K562 (cell line): ENCODE measurements around the gene DRAXIN. TPM values are rescaled to one million over a fixed set of nuclear protein-coding genes. Genes with fewer than 3 reads are reported as not detected.
A peak's percentile ranks its signal among the peaks of the same experiment; 100 is the strongest.

Source experiments
- ATAC-seq: fragments of 200-7000 bp; cut with Tn5 transposase; 3 replicates; pipeline ENCODE4 v1.9.1; 2020; ENCODE audit warnings: moderate library complexity
- BruUV-seq: library from RNA; stranded (reverse); fragments of 400-500 nt; replicated peaks from 2 replicates; lab custom pipeline; 2021; lab: Mats Ljungman, UMichigan
- CTCF ChIA-PET: fragments of 300-600 bp; formaldehyde crosslinking; extraction: SDS; loops from one replicate; lab custom pipeline; 2021; ENCODE audit warnings: low intra/inter-chr PET ratio; lab: Yijun Ruan, JAX
- POLR2A ChIA-PET: fragments of 300-600, 350-650 bp; sonication (Branson Sonifier 250); formaldehyde crosslinking; extraction: SDS; loops from one replicate; lab custom pipeline; 2021; ENCODE audit warnings: antibody characterized with exemption, inconsistent platforms; lab: Yijun Ruan, JAX
- DNase-seq, 4 experiments: peaks; one replicate each; pipeline versions ENCODE4 v3.0.0 to v3.0.0-alpha.2; 2011 to 2018; ENCODE audit warnings: low spot score in 3 of 4, mixed read lengths in 3 of 4; ENCODE audit errors: extremely low read depth in 1 of 4
- FAIRE-seq: peaks from 2 replicates; lab custom pipeline; 2011; peaks lifted over from hg19 to GRCh38; lab: Jason Lieb, UNC
- H2AFZ ChIP-seq: 2 replicates; pipeline ENCODE4 v1.6.0; 2011; ENCODE audit warnings: low read depth, low read length, control low read depth, inconsistent platforms
- H3K27ac ChIP-seq: fragments of 200-600 bp; 3 replicates; pipeline ENCODE4 v1.8.0; 2011; ENCODE audit warnings: low read depth, mild to moderate bottlenecking, control low read depth, inconsistent platforms, low read length, moderate library complexity, mixed read lengths; ENCODE audit errors: extremely low read depth
- H3K27me3 ChIP-seq, 2 experiments: fragments of 300-600 bp in 1 of 2; 2 replicates in 1 of 2; 3 replicates in 1 of 2; pipeline versions ENCODE4 v1.6.0 to v1.8.0; 2011; ENCODE audit warnings: inconsistent platforms in 2 of 2, low read length in 2 of 2, mild to moderate bottlenecking in 1 of 2, mixed read lengths in 1 of 2, moderate library complexity in 1 of 2; ENCODE audit not compliant: control insufficient read depth in 2 of 2, insufficient read depth in 2 of 2
- H3K36me3 ChIP-seq: fragments of 300-600 bp; 3 replicates; pipeline ENCODE4 v1.8.0; 2011; ENCODE audit warnings: mild to moderate bottlenecking, low read length, inconsistent platforms; ENCODE audit not compliant: control insufficient read depth, insufficient read depth
- H3K4me1 ChIP-seq, 2 experiments: fragments of 200-600 bp in 1 of 2; replicated peaks in 1 of 2; 2 replicates in 1 of 2; 3 replicates in 1 of 2; pipeline versions ENCODE4 v1.5.1 to v1.8.0; 2011; ENCODE audit warnings: inconsistent platforms in 2 of 2, low read length in 2 of 2, mild to moderate bottlenecking in 1 of 2, mixed read lengths in 1 of 2, moderate library complexity in 1 of 2; ENCODE audit not compliant: control insufficient read depth in 2 of 2, insufficient read depth in 2 of 2
- H3K4me2 ChIP-seq: 2 replicates; pipeline ENCODE4 v1.6.1; 2011; ENCODE audit warnings: low read length, control low read depth, inconsistent platforms, mixed read lengths; ENCODE audit not compliant: insufficient read depth
- H3K4me3 ChIP-seq: fragments of 200-600 bp; sonication (generic), shearing (Covaris generic); 2 replicates; pipeline ENCODE4 v1.5.1; 2016; ENCODE audit warnings: control low read depth, inconsistent platforms
- H3K79me2 ChIP-seq: fragments of 200-600 bp; 3 replicates; pipeline ENCODE4 v1.8.0; 2011; ENCODE audit warnings: low read length, inconsistent platforms; ENCODE audit not compliant: control insufficient read depth, insufficient read depth
- H3K9ac ChIP-seq, 2 experiments: 2 replicates each; pipeline versions ENCODE4 v1.6.0 to v1.6.1; 2011; ENCODE audit warnings: low read depth in 2 of 2, low read length in 2 of 2, control low read depth in 1 of 2, inconsistent platforms in 1 of 2, mild to moderate bottlenecking in 1 of 2, mixed read lengths in 1 of 2; ENCODE audit not compliant: insufficient read depth in 1 of 2
- H3K9me1 ChIP-seq: one replicate; pipeline ENCODE4 v1.6.0; 2011; ENCODE audit warnings: inconsistent platforms, mild to moderate bottlenecking, low read length, moderate library complexity; ENCODE audit not compliant: control insufficient read depth, insufficient read depth
- H3K9me3 ChIP-seq: replicated peaks from 2 replicates; pipeline ENCODE4 v1.5.1; 2011; ENCODE audit warnings: low read depth, low read length, inconsistent platforms; ENCODE audit not compliant: control insufficient read depth, insufficient read depth
- H4K20me1 ChIP-seq: replicated peaks from 2 replicates; pipeline ENCODE4 v1.6.1; 2011; ENCODE audit warnings: low read length, inconsistent platforms, mixed read lengths; ENCODE audit not compliant: control insufficient read depth, insufficient read depth
- CREM ChIP-seq: IDR thresholded peaks from 2 replicates; pipeline ENCODE4 v1.6.1; 2014; ENCODE audit warnings: antibody characterized with exemption, low read depth
- FOXJ2 ChIP-seq: fragments of 200-800 bp; sonication (Bioruptor generic); IDR thresholded peaks from 2 replicates; pipeline ENCODE4 v1.6.1; 2016; ENCODE audit warnings: missing genetic modification characterization, missing compliant biosample characterization
- RBBP5 ChIP-seq: fragments of 200-600 bp; sonication (generic); IDR thresholded peaks from 2 replicates; pipeline ENCODE4 v1.6.1; 2012; ENCODE audit warnings: borderline replicate concordance, mild to moderate bottlenecking, low read length, control low read depth, inconsistent platforms; ENCODE audit not compliant: insufficient read depth, poor library complexity, severe bottlenecking
- STAT6 ChIP-seq: sonication (generic); formaldehyde crosslinking; IDR thresholded peaks from 2 replicates; pipeline ENCODE4 v1.8.1; 2023; ENCODE audit warnings: mild to moderate bottlenecking, missing genetic modification reagents
- ZKSCAN1 ChIP-seq: fragments of 150-350 bp; IDR thresholded peaks from 2 replicates; pipeline ENCODE4 v1.6.1; 2016; ENCODE audit warnings: low read depth, low read length
- ZNF280A ChIP-seq: fragments of 450-650 bp; IDR thresholded peaks from 2 replicates; pipeline ENCODE4 v1.6.1; 2018; ENCODE audit warnings: mild to moderate bottlenecking, low read depth; ENCODE audit not compliant: partially characterized antibody
- ZNF766 ChIP-seq: fragments of 200-800 bp; sonication (Bioruptor generic); conservative IDR thresholded peaks from 2 replicates; pipeline ENCODE4 v1.6.1; 2016; ENCODE audit warnings: missing genetic modification characterization, missing compliant biosample characterization
- WGBS: fragments of 100-300 bp; shearing (Covaris generic); methylation state at CpG from one replicate; pipeline ENCODE4 v1.1.6; 2016; ENCODE audit warnings: low coverage, mixed read lengths; ENCODE audit not compliant: insufficient coverage; ENCODE audit errors: missing lambda C conversion rate; 5-methylcytosine and 5-hydroxymethylcytosine counted together
- in situ Hi-C: fragments of 300-500 bp; cut with MboI; formaldehyde crosslinking; loops from 4 replicates; pipeline ENCODE4 v1.15.0; 2018; ENCODE audit warnings: inconsistent platforms, mixed read lengths
- intact Hi-C: fragments of 100-400 bp; cut with micrococcal nuclease; formaldehyde crosslinking; loops from 2 replicates; pipeline ENCODE4 v1.14.2; 2022
- polyA plus RNA-seq, 8 experiments: library from polyadenylated mRNA; depleted of rRNA in 4 of 8; stranded (reverse) in 5 of 8; unstranded in 3 of 8; fragments of >200 nt; fragmentation: Nextera tagmentation in 2 of 8; fragmentation: Illumina TruSeq in 1 of 8; extraction: Ambion mirVana in 2 of 8; extraction: Trizol in 1 of 8; gene quantifications; 2 replicates each; pipeline versions ENCODE4 v1.2.1 to v1.2.3, GENCODE V29; 2011 to 2014; ENCODE audit warnings: inconsistent platforms in 1 of 8, missing spikeins in 1 of 8
- total RNA-seq, 7 experiments: library from RNA; depleted of rRNA in 6 of 7; stranded (reverse); fragments of >200 nt in 6 of 7; fragmentation: Illumina TruSeq in 2 of 7; extraction: Trizol in 2 of 7; gene quantifications; 2 replicates each; pipeline versions ENCODE4 v1.2.1 to v1.2.3, GENCODE V29; 2011 to 2021; ENCODE audit warnings: low replicate concordance in 1 of 7

The DRAXIN gene
- total and polyA plus RNA-seq, 9 of the 15 experiments (the other 6 are each of a cell fraction or from before 2014, with no cell fraction given), result 0.01 to 0.04 (median 0.01) TPM; not detected in 6

GRCh38 chr1:11693917-11694316, 2.4 kb downstream of the DRAXIN start:
- Histone ChIP-seq H3K27me3 (no peaks in the 10 kb centered on the region), H3K27ac (no peak overlapping the region), H3K36me3 (no peaks in the 10 kb centered on the region), H2AFZ (peak overlapping the region; percentile 78), H4K20me1 (no peaks in the 10 kb centered on the region), H3K79me2 (no peaks in the 10 kb centered on the region), H3K9me3 (no peaks in the 10 kb centered on the region), H3K9me1 (no peaks in the 10 kb centered on the region), H3K9ac (peak overlapping the region; percentile 10 to 76; a peak in 2 of 4 replicates), H3K4me1 (peaks cover 46 to 64% of the 10 kb centered on the region in 2 experiments), H3K4me2 (no peak overlapping the region; the same call in 1 of the 2 replicates), H3K4me3 (no peak overlapping the region)
- ATAC-seq (peak; percentile 20), FAIRE-seq (peak; percentile 11), DNase-seq (peak in 1 of 4 experiments; percentile 59)
- TF ChIP-seq RBBP5, result no peak
- 0 out of 2 replicates have a peak, but pooled peaks have one; percentile 15 for TF ChIP-seq ZKSCAN1
- in situ Hi-C loops (no loop called here), intact Hi-C loops (loop anchor here (1.0 kb wide), 1 partner anchor 13 kb away; no protein-coding TSS in a partner anchor)
- CTCF ChIA-PET, result no interaction called here
- BruUV-seq, result no TSS peak
- POLR2A ChIA-PET, result interaction anchor here (0.7 to 2.2 kb wide), 9 partner anchors 8 to 649 kb away, joined by 3 to 13 read pairs (median 4); no protein-coding TSS in a partner anchor
- 18% methylated on average over 5 of the region's 5 CpGs for WGBS

- H3K27me3 ChIP-seq, result no peaks in the 10 kb centered on the region
- H3K9ac ChIP-seq, result no peak overlapping the region; a peak in 1 of 4 replicates
- H3K36me3 ChIP-seq, result no peaks in the 10 kb centered on the region
- H3K9me1 ChIP-seq, result no peaks in the 10 kb centered on the region
- H3K27ac ChIP-seq, result no peak overlapping the region
- FAIRE-seq, result no peak
- no TSS peak for BruUV-seq
- POLR2A ChIA-PET, result interaction anchor here (0.6 to 2.2 kb wide), 5 partner anchors 9 to 901 kb away, joined by 3 to 13 read pairs (median 4); no protein-coding TSS in a partner anchor
- no peaks in the 10 kb centered on the region for H4K20me1 ChIP-seq
- no peaks in the 10 kb centered on the region for H3K9me3 ChIP-seq
- CTCF ChIA-PET, result no interaction called here
- no peak for ATAC-seq
- no peaks in the 10 kb centered on the region for H3K79me2 ChIP-seq
- in situ Hi-C loops, result no loop called here
- H3K4me3 ChIP-seq, result no peak overlapping the region
- no peak for DNase-seq
- WGBS, result 67% methylated on average over 6 of the region's 6 CpGs
- H3K4me1 ChIP-seq, result peaks cover 42 to 61% of the 10 kb centered on the region in 2 experiments
- intact Hi-C loops, result no loop called here
- no peak overlapping the region for H3K4me2 ChIP-seq
- H2AFZ ChIP-seq, result no peak overlapping the region
- TF ChIP-seq ZNF280A (no peak), FOXJ2 (no peak), CREM (no peak), ZNF766 (CRISPR knock-in tag) (no peak), STAT6 (CRISPR knock-in tag) (no peak)
Measured at GRCh38 chr1:11695861-11696260, 4.4 kb downstream of the DRAXIN start.
